K562 (cell line): ENCODE measurements around the gene C4orf36. TPM values are rescaled to one million over a fixed set of nuclear protein-coding genes. Genes with fewer than 3 reads are reported as not detected.

Experiments
- CBX1 ChIP-seq: sonication (generic); IDR thresholded peaks from 2 replicates; pipeline ENCODE4 v1.6.1; 2016; ENCODE audit warnings: antibody characterized with exemption, low read depth, mild to moderate bottlenecking
- ETV1 ChIP-seq: fragments of 450-650 bp; conservative IDR thresholded peaks from 2 replicates; pipeline ENCODE4 v1.6.1; 2016; ENCODE audit warnings: missing genetic modification characterization, control low read depth, low read depth, missing compliant biosample characterization
- GTF2E2 ChIP-seq: fragments of 200-800 bp; sonication (Bioruptor generic); IDR thresholded peaks from 2 replicates; pipeline ENCODE4 v1.6.1; 2016; ENCODE audit warnings: missing genetic modification characterization, missing compliant biosample characterization
- HCFC1 ChIP-seq: IDR thresholded peaks from 2 replicates; pipeline ENCODE4 v1.6.1; 2012; ENCODE audit warnings: low read depth, low read length, improper control_type of control experiment
- HMGN3 ChIP-seq: IDR thresholded peaks from 2 replicates; pipeline ENCODE4 v1.6.1; 2011; ENCODE audit warnings: borderline replicate concordance, low read depth, mild to moderate bottlenecking, mixed read lengths, low read length; ENCODE audit not compliant: insufficient read length; ENCODE audit errors: extremely low read depth
- KDM5B ChIP-seq: fragments of 200-600 bp; sonication (generic); IDR thresholded peaks from 2 replicates; pipeline ENCODE4 v1.6.1; 2012; ENCODE audit warnings: low read depth, mild to moderate bottlenecking, moderate library complexity, low read length, control low read depth, inconsistent platforms; ENCODE audit not compliant: insufficient replicate concordance
- NFIX ChIP-seq: fragments of 250-450 bp; sonication (Bioruptor Pico); IDR thresholded peaks from 2 replicates; pipeline ENCODE4 v1.4.0; 2020; ENCODE audit warnings: low read depth, mild to moderate bottlenecking, moderate library complexity
- RBM14 ChIP-seq: fragments of 200-400 bp; formaldehyde crosslinking; IDR thresholded peaks from 2 replicates; pipeline ENCODE4 v1.6.1; 2018; ENCODE audit warnings: low read depth, mild to moderate bottlenecking, low read length, moderate library complexity, borderline replicate concordance; ENCODE audit not compliant: insufficient read depth
- TEAD4 ChIP-seq, 2 experiments: sonication (generic) in 1 of 2; formaldehyde crosslinking in 1 of 2; IDR thresholded peaks; 2 replicates each; pipeline versions ENCODE4 v1.6.1 to v1.8.0; 2012 to 2022; ENCODE audit warnings: borderline replicate concordance in 1 of 2, inconsistent platforms in 1 of 2, low read length in 1 of 2, mild to moderate bottlenecking in 1 of 2, missing genetic modification reagents in 1 of 2
- TFAP4 ChIP-seq: sonication (generic); formaldehyde crosslinking; IDR thresholded peaks from 2 replicates; pipeline ENCODE4 v1.8.0; 2022; ENCODE audit warnings: missing genetic modification reagents, mild to moderate bottlenecking, moderate library complexity, borderline replicate concordance
- TOE1 ChIP-seq, 2 experiments: fragments of 450-650 bp in 1 of 2; sonication (generic) in 1 of 2; formaldehyde crosslinking in 1 of 2; IDR thresholded peaks; 2 replicates each; pipeline versions ENCODE4 v1.7.1 to v1.8.0; 2016 to 2022; ENCODE audit warnings: borderline replicate concordance in 2 of 2, mild to moderate bottlenecking in 2 of 2, antibody characterized with exemption in 1 of 2, inconsistent platforms in 1 of 2, low read depth in 1 of 2, missing genetic modification reagents in 1 of 2, moderate library complexity in 1 of 2
- ZNF165 ChIP-seq: fragments of 250-450 bp; sonication (Bioruptor Pico); IDR thresholded peaks from 2 replicates; pipeline ENCODE4 v1.4.0; 2020; ENCODE audit warnings: borderline replicate concordance
- ZNF395 ChIP-seq: fragments of 200-800 bp; sonication (Bioruptor generic); IDR thresholded peaks from 2 replicates; pipeline ENCODE4 v1.6.1; 2017; ENCODE audit warnings: missing genetic modification characterization, missing compliant biosample characterization
- ZNF609 ChIP-seq: sonication (generic); formaldehyde crosslinking; IDR thresholded peaks from 2 replicates; pipeline ENCODE4 v1.8.1; 2023; ENCODE audit warnings: missing genetic modification reagents, mild to moderate bottlenecking, borderline replicate concordance
- polyA plus RNA-seq, 8 experiments: library from polyadenylated mRNA; depleted of rRNA in 4 of 8; stranded (reverse) in 5 of 8; unstranded in 3 of 8; fragments of >200 nt; fragmentation: Nextera tagmentation in 2 of 8; fragmentation: Illumina TruSeq in 1 of 8; extraction: Ambion mirVana in 2 of 8; extraction: Trizol in 1 of 8; gene quantifications; 2 replicates each; pipeline versions ENCODE4 v1.2.1 to v1.2.3, GENCODE V29; 2011 to 2014; ENCODE audit warnings: inconsistent platforms in 1 of 8, missing spikeins in 1 of 8
- total RNA-seq, 7 experiments: library from RNA; depleted of rRNA in 6 of 7; stranded (reverse); fragments of >200 nt in 6 of 7; fragmentation: Illumina TruSeq in 2 of 7; extraction: Trizol in 2 of 7; gene quantifications; 2 replicates each; pipeline versions ENCODE4 v1.2.1 to v1.2.3, GENCODE V29; 2011 to 2021; ENCODE audit warnings: low replicate concordance in 1 of 7
- TF ChIP-seq, protein P1 (sequence below): fragments of 200-800 bp; sonication (Bioruptor generic); IDR thresholded peaks from 2 replicates; pipeline ENCODE4 v1.6.1; 2017; ENCODE audit warnings: missing genetic modification characterization, missing compliant biosample characterization

C4orf36 gene
- total and polyA plus RNA-seq, 9 of the 15 experiments (the other 6 are each of a cell fraction or from before 2014, with no cell fraction given): 0.14 to 0.45 (median 0.20) TPM; not detected in 5

- no peak for TF ChIP-seq RBM14
- TF ChIP-seq TOE1 (IDR thresholded peaks at IDR 0.05; ENCODE audit: borderline replicate concordance): no peak
- 0 out of 2 replicates have a peak, but pooled peaks have one; percentile 72 for TF ChIP-seq TOE1 (CRISPR knock-in tag; IDR thresholded peaks at IDR 0.05; ENCODE audit: borderline replicate concordance, low read depth)
- peak; percentile 86 for TF ChIP-seq KDM5B
- no peak for TF ChIP-seq ZNF395 (CRISPR knock-in tag)
- TF ChIP-seq CBX1: peak; percentile 47; the same call in 1 of the 2 replicates
- peak; percentile 33; the same call in 1 of the 2 replicates for TF ChIP-seq ZNF609 (CRISPR knock-in tag)
- TF ChIP-seq TEAD4 (IDR thresholded peaks at IDR 0.05; ENCODE audit: low read length): 0 out of 2 replicates have a peak, but pooled peaks have one; percentile 6
- TF ChIP-seq TEAD4 (CRISPR knock-in tag; IDR thresholded peaks at IDR 0.05; ENCODE audit: borderline replicate concordance): no peak
- peak; percentile 45; the same call in 1 of the 2 replicates for TF ChIP-seq HCFC1
- TF ChIP-seq ETV1 (tag): 0 out of 2 replicates have a peak, but pooled peaks have one; percentile 15
- TF ChIP-seq, protein P1, sequence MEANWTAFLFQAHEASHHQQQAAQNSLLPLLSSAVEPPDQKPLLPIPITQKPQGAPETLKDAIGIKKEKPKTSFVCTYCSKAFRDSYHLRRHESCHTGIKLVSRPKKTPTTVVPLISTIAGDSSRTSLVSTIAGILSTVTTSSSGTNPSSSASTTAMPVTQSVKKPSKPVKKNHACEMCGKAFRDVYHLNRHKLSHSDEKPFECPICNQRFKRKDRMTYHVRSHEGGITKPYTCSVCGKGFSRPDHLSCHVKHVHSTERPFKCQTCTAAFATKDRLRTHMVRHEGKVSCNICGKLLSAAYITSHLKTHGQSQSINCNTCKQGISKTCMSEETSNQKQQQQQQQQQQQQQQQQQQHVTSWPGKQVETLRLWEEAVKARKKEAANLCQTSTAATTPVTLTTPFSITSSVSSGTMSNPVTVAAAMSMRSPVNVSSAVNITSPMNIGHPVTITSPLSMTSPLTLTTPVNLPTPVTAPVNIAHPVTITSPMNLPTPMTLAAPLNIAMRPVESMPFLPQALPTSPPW (CRISPR knock-in tag): peak; percentile 82
- no peak for TF ChIP-seq NFIX
- peak; percentile 67 for TF ChIP-seq HMGN3
- TF ChIP-seq TFAP4 (CRISPR knock-in tag): peak; percentile 64; the same call in 1 of the 2 replicates
- 0 out of 2 replicates have a peak, but pooled peaks have one; percentile 9 for TF ChIP-seq GTF2E2 (tag)
- TF ChIP-seq ZNF165: no peak
These were observed 42.7 kb upstream of the C4orf36 start, which contains the start of gene AFF1 (continued) for GRCh38 chr4:86934771-86935565.
